Measurements from ENCODE around the gene UGT1A10.

UGT1A10 gene

DNA sequence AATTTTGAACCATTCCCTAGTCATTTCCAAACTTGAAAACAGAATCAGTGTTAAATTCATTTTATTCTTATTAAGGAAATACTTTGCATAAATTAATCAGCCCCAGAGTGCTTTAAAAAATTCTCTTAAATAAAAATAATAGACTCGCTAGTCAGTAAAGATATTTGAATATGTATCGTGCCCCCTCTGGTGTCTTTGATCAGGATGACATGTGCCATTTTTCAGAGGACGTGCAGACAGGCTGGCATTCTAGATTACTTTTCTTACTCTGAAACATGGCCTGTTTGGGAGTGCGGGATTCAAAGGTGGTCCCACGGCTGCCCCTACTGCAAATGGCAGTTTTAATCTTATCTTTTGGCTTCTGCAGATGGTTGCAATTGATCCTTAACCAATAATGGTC lies 136.3 kb downstream of the UGT1A10 start:
- H3K4me3 ChIP-seq (ENCODE audit: low read length), result no peak overlapping the region
- H3K36me3 ChIP-seq (ENCODE audit: control insufficient read depth, insufficient read depth, low read length), result no peaks in the 10 kb centered on the region
- H3K9ac ChIP-seq (ENCODE audit: low read length), result no peak overlapping the region
- no peaks in the 10 kb centered on the region for H3K4me1 ChIP-seq (ENCODE audit: control insufficient read depth, insufficient read depth, low read length)
- H3K27me3 ChIP-seq (ENCODE audit: control insufficient read depth, insufficient read depth, low read length), result no peaks in the 10 kb centered on the region
- H3K9me3 ChIP-seq (ENCODE audit: control insufficient read depth, low read length), result no peaks in the 10 kb centered on the region

DNA sequence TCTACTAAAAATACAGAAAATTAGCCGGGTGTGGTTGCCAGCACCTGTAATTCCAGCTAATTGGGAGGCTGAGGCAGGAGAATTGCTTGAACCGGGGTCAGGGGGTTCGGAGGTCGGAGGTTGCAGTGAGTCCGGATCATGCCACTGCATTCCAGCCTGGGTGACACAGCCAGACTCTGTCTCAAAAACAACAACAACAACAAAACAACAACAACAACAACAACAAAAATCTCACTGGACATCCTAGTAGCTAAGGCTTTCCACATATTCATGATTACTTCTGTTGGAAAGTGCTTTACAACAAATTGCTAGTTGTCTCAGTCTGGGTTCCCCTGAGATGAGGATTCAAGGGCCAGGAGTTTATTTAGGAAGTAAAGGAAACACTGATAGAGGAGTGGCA lies 137.6 kb downstream of the UGT1A10 start:
- H3K4me1 ChIP-seq (ENCODE audit: control insufficient read depth, insufficient read depth, low read length), result no peaks in the 10 kb centered on the region
- no peaks in the 10 kb centered on the region for H3K9me3 ChIP-seq (ENCODE audit: control insufficient read depth, low read length)
- no peak overlapping the region for H3K9ac ChIP-seq (ENCODE audit: low read length)
- H3K4me3 ChIP-seq (ENCODE audit: low read length), result no peak overlapping the region
- H3K27me3 ChIP-seq (ENCODE audit: control insufficient read depth, insufficient read depth, low read length), result no peaks in the 10 kb centered on the region
- no peaks in the 10 kb centered on the region for H3K36me3 ChIP-seq (ENCODE audit: control insufficient read depth, insufficient read depth, low read length)

DNA sequence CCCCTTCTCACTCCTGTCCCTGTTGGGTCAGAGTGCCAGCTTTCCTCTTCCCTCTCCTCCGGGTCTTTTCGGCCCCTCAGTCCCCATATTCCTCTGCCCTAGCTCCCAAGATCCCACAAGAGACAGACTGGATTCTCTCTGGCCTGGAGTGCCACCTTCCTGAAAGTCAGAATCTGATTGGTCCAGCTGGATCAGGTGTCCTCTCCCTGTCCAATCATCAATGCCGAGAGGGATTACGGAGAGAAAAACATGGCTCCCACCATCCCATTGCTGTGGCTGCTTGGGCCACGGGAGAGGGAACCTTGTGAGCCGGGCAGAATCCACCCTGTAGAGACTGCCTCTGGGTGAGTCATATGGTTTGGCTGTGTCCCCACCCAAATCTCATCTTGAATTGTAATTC lies 139.2 kb downstream of the UGT1A10 start:
- no peaks in the 10 kb centered on the region for H3K36me3 ChIP-seq (ENCODE audit: control insufficient read depth, insufficient read depth, low read length)
- no peak overlapping the region for H3K4me3 ChIP-seq (ENCODE audit: low read length)
- no peaks in the 10 kb centered on the region for H3K4me1 ChIP-seq (ENCODE audit: control insufficient read depth, insufficient read depth, low read length)
- no peaks in the 10 kb centered on the region for H3K27me3 ChIP-seq (ENCODE audit: control insufficient read depth, insufficient read depth, low read length)
- no peaks in the 10 kb centered on the region for H3K9me3 ChIP-seq (ENCODE audit: control insufficient read depth, low read length)
- no peak overlapping the region for H3K9ac ChIP-seq (ENCODE audit: low read length)

DNA sequence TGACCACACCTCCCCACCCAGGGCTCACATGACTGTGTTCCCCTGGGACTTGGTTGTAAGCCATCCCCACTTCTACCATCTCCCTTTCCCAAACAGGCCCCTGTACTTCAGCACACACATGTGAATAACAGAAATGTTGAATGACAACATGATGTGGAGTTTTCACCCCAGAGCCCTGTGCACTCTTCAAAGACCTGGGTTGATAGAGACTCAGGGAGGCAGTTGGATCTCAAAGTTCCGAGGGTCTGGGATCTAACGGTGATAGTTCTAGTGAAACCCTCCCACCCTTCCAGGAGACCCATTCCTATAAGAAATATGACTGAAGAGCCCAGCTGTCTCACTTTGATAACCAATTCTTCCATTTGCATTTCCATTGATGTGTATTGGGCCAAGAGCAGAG lies 141.8 kb downstream of the UGT1A10 start, which contains the start of gene MROH2A:
TSS of gene MROH2A (plus strand) at position 301 of the 400 bp plus-strand sequence. CDS start 1,029 bp downstream, outside the sequence.
- Histone ChIP-seq H3K27me3 (ENCODE audit: control insufficient read depth, insufficient read depth, low read length) (no peaks in the 10 kb centered on the region), H3K36me3 (ENCODE audit: control insufficient read depth, insufficient read depth, low read length) (no peaks in the 10 kb centered on the region), H3K9ac (ENCODE audit: low read length) (no peak within 1 kb of the TSS), H3K9me3 (ENCODE audit: control insufficient read depth, low read length) (no peaks in the 10 kb centered on the region), H3K4me3 (ENCODE audit: low read length) (no peak within 1 kb of the TSS), H3K4me1 (ENCODE audit: control insufficient read depth, insufficient read depth, low read length) (no peaks in the 10 kb centered on the region)

DNA sequence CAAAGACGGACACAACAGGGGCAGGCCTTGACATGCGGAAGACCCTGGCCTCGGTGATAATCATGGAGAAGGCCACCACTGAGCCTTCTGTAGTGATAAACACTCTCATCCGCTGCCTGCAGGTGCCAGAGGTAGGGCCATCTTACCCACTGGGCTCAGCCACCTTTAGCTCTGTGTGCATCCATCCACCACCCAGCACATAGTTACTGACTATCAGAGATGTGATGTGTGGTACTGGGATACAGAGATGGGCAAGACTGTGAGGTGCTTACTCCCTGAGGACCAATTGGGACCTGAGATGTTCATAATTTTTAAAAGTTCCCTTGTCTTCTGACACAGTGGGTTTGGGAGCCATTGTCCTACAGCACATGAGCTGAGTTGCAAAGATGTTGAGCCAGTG lies 143.5 kb downstream of the UGT1A10 start:
- H3K4me3 ChIP-seq (ENCODE audit: low read length), result no peak overlapping the region
- no peaks in the 10 kb centered on the region for H3K27me3 ChIP-seq (ENCODE audit: control insufficient read depth, insufficient read depth, low read length)
- no peaks in the 10 kb centered on the region for H3K4me1 ChIP-seq (ENCODE audit: control insufficient read depth, insufficient read depth, low read length)
- H3K36me3 ChIP-seq (ENCODE audit: control insufficient read depth, insufficient read depth, low read length), result no peaks in the 10 kb centered on the region
- H3K9me3 ChIP-seq (ENCODE audit: control insufficient read depth, low read length), result no peaks in the 10 kb centered on the region
- no peak overlapping the region for H3K9ac ChIP-seq (ENCODE audit: low read length)

DNA sequence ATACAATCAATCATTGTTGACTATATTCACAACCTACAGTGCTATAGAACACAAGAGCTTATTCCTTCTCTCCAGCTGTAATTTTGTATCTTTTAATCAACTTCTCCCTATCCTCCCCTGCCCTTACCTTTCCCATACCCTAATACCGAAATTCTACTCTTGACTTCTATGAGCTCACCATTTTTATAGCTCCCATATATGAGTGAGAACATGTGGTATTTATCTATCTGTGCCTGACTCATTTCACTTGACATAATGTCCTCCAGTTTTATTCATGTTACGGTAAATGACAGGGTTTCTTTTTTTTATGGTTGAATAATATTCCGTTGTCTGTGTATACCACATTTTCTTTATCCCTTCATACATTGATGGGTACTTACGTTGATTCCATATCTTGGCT lies 144.5 kb downstream of the UGT1A10 start:
- H3K27me3 ChIP-seq (ENCODE audit: control insufficient read depth, insufficient read depth, low read length), result no peaks in the 10 kb centered on the region
- H3K36me3 ChIP-seq (ENCODE audit: control insufficient read depth, insufficient read depth, low read length), result no peaks in the 10 kb centered on the region
- no peak overlapping the region for H3K9ac ChIP-seq (ENCODE audit: low read length)
- H3K4me1 ChIP-seq (ENCODE audit: control insufficient read depth, insufficient read depth, low read length), result no peaks in the 10 kb centered on the region
- H3K9me3 ChIP-seq (ENCODE audit: control insufficient read depth, low read length), result no peaks in the 10 kb centered on the region
- H3K4me3 ChIP-seq (ENCODE audit: low read length), result no peak overlapping the region

DNA sequence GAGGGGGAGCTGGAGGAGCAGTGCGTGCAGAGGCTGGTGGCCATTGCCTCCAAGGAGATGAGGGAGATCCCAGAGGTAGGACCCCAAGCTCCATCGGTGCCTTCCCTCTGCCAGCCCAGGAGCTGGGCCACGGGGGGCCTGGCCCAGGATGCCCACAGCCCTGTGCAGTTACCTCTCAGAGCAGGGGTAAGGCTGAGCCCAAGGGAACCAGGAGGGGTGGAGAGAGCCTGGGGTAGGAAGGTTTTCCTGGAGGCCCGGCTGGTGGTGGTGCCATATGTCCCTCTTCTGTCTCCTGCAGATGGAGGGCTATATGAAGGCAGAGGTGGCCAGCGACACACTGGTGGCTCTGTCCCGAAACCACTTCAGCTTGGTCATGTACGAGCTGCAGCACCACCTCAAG lies 153.3 kb downstream of the UGT1A10 start:
- Histone ChIP-seq H3K4me1 (ENCODE audit: control insufficient read depth, insufficient read depth, low read length) (no peaks in the 10 kb centered on the region), H3K9me3 (ENCODE audit: control insufficient read depth, low read length) (no peaks in the 10 kb centered on the region), H3K36me3 (ENCODE audit: control insufficient read depth, insufficient read depth, low read length) (no peaks in the 10 kb centered on the region), H3K9ac (ENCODE audit: low read length) (no peak overlapping the region), H3K4me3 (ENCODE audit: low read length) (no peak overlapping the region), H3K27me3 (ENCODE audit: control insufficient read depth, insufficient read depth, low read length) (no peaks in the 10 kb centered on the region)

DNA sequence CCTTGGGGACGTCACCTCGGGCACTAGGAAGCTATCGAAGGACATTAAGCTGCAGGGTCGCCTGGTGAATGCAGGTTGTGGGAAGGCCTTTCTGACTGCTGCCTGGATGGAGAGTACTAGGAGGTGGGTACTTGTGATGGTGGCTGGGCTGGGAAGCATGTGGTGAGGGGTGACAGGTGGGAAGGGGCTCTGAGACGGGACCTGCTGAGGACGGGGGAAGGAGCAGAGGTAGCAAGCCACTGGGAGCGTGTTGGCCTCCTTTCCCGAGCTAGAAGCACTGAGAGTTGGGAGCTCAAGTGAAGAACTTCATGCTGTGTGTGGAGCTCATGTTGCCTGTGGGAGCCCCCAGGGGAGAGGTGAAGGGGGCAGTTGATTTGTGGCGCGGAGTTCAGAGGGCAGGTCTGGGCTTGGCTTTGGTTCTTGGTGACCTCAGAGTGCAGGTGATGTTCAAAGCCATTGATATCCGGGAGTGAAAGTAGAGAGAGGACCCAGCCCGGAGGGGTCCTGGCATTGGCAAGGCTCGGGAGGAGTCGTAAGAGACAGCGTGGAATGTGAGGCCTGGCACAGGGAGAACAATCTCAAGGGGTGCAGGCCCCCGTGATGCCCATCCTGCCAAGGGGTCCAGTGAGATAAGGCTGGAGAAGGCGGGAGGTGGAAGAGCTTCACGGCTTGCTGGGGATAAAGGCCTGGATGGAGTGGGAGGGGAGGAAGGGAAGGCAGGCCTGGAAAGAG lies 155.1 kb downstream of the UGT1A10 start:
- no peaks in the 10 kb centered on the region for H3K36me3 ChIP-seq (ENCODE audit: control insufficient read depth, insufficient read depth, low read length)

DNA sequence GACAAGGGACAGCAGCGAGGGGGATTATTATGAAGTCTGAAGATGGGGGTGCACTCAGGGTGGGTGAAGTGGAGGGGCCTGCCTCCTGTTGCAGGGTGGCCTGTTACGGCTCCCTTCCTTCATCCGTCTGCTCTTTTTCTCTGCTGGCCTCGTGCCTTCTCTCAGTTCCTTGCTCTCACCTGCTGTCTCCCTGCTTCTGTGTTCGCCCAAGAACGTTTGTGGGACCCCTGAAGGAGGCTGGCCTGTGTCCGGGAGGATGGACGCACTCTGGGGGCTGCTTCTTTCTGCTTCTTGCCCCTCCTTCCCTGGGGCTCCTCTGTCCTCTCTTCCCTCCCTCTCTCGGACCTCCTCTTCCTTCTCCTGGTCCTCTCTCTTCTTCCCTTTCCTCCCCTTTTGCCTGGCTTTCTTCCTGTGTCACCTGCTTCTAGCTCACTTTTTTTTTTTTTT lies 155.7 kb downstream of the UGT1A10 start:
- Histone ChIP-seq H3K9ac (ENCODE audit: low read length) (no peak overlapping the region), H3K4me3 (ENCODE audit: low read length) (no peak overlapping the region), H3K4me1 (ENCODE audit: control insufficient read depth, insufficient read depth, low read length) (no peaks in the 10 kb centered on the region), H3K9me3 (ENCODE audit: control insufficient read depth, low read length) (no peaks in the 10 kb centered on the region), H3K27me3 (ENCODE audit: control insufficient read depth, insufficient read depth, low read length) (no peaks in the 10 kb centered on the region), H3K36me3 (ENCODE audit: control insufficient read depth, insufficient read depth, low read length) (no peaks in the 10 kb centered on the region)

More for the DNA sequence above, 155.1 kb downstream of the UGT1A10 start:
- no peak overlapping the region for H3K4me3 ChIP-seq (ENCODE audit: low read length)
- no peak overlapping the region for H3K9ac ChIP-seq (ENCODE audit: low read length)
- no peaks in the 10 kb centered on the region for H3K9me3 ChIP-seq (ENCODE audit: control insufficient read depth, low read length)
- H3K4me1 ChIP-seq (ENCODE audit: control insufficient read depth, insufficient read depth, low read length), result no peaks in the 10 kb centered on the region
- no peaks in the 10 kb centered on the region for H3K27me3 ChIP-seq (ENCODE audit: control insufficient read depth, insufficient read depth, low read length)

DNA sequence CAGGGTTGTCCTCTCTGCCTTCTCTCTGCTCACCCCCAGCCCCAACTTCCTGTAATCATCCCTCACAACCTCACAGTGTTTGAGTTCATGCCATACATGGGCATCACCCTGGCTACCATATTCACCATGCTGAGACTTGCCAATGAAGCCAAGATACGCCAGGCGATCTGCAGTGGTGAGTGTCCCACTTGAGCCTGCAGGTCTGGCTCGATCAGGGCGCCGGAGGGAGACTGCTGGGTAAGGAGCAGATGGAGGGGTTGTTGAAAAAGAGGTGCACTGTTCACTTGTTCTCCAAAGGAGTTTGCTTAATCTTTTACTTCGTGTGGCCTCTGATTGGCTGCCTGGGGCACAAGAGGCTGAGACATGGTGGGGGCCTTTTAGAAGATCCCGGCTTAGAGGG lies 156.5 kb downstream of the UGT1A10 start:
- Histone ChIP-seq H3K9me3 (ENCODE audit: control insufficient read depth, low read length) (no peaks in the 10 kb centered on the region), H3K4me1 (ENCODE audit: control insufficient read depth, insufficient read depth, low read length) (no peaks in the 10 kb centered on the region), H3K4me3 (ENCODE audit: low read length) (no peak overlapping the region), H3K36me3 (ENCODE audit: control insufficient read depth, insufficient read depth, low read length) (no peaks in the 10 kb centered on the region), H3K9ac (ENCODE audit: low read length) (no peak overlapping the region), H3K27me3 (ENCODE audit: control insufficient read depth, insufficient read depth, low read length) (no peaks in the 10 kb centered on the region)

DNA sequence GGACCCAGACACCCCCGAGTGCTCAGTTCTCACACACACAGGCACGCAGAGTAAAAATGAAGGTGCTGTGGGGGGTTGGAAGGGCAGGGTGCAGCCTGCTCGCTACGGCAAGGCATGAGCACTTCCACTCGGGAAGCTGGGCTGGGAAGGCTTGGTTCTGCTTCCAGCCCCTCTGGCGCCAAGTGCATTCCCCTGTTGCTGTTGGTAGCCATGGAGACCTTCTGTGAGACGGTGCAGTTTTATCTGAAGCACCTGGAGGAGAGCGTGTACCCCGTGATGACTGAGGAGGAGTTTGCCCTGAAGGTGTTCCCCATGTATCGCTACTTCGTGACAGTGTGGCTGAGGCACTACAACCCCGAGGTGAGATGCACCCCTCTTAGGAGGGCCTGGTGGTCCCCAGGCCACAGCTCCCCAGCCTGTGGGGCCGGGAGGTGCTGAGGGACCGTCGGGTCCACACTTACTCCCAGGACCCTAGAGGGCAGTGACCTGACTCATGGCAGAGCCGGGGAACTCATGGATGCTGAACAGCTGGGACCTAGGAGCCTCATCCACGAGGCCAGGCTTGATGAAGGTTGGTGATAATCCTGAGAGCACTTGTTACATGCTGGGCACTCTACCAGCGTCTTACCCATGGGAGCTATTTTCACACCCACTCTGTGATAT lies 157.3 kb downstream of the UGT1A10 start:
- H3K4me1 ChIP-seq (ENCODE audit: control insufficient read depth, insufficient read depth, low read length), result no peaks in the 10 kb centered on the region
- H3K36me3 ChIP-seq (ENCODE audit: control insufficient read depth, insufficient read depth, low read length), result no peaks in the 10 kb centered on the region
- no peaks in the 10 kb centered on the region for H3K9me3 ChIP-seq (ENCODE audit: control insufficient read depth, low read length)
- no peak overlapping the region for H3K4me3 ChIP-seq (ENCODE audit: low read length)
- no peak overlapping the region for H3K9ac ChIP-seq (ENCODE audit: low read length)
- no peaks in the 10 kb centered on the region for H3K27me3 ChIP-seq (ENCODE audit: control insufficient read depth, insufficient read depth, low read length)

DNA sequence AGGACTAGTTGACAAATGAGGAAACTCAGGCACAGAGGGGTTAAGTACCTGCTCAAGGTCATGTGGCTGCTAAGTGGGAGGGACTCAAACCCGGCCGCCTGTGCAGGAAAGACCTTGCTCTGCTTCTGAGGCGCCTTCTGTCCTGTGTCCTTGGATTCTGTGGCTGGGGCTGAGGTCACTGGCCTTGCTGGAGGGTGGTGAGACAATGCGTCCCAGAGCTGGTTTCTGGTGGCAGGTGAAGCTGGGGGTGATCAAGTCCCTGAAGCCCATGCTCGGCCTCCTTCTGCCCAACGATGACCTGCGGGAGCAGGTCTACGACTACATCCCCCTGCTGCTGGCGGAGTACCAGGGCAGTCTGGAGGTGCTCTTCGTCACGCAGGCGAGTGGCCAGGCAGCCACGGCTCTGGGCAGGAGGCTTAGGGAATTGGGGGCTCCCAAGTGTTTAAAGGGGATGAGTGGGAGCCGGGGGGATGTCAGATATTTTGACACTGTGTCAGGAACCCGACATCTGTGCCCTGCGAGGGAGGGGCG lies 157.9 kb downstream of the UGT1A10 start:
- no peak overlapping the region for H3K4me3 ChIP-seq (ENCODE audit: low read length)
- no peaks in the 10 kb centered on the region for H3K27me3 ChIP-seq (ENCODE audit: control insufficient read depth, insufficient read depth, low read length)
- H3K4me1 ChIP-seq (ENCODE audit: control insufficient read depth, insufficient read depth, low read length), result no peaks in the 10 kb centered on the region
- no peaks in the 10 kb centered on the region for H3K36me3 ChIP-seq (ENCODE audit: control insufficient read depth, insufficient read depth, low read length)
- H3K9me3 ChIP-seq (ENCODE audit: control insufficient read depth, low read length), result no peaks in the 10 kb centered on the region
- H3K9ac ChIP-seq (ENCODE audit: low read length), result no peak overlapping the region
